Measurements from ENCODE around the gene KCNA4.
"Not testable (repeated sequence)": the region's sequence is repeated elsewhere in the genome, so short reads cannot be mapped to it uniquely, and the experiment has no call there.

KCNA4 gene

GRCh38 chr11:29984544-29984943 is 32.3 kb downstream of the KCNA4 start:
- no peak for ATAC-seq
- TF ChIP-seq TOX (CRISPR knock-in tag; IDR thresholded peaks at IDR 0.05; ENCODE audit: borderline replicate concordance) (no peak), ZNF8 (CRISPR knock-in tag; IDR thresholded peaks at IDR 0.05) (no peak), ESRRG (CRISPR knock-in tag; IDR thresholded peaks at IDR 0.05) (no peak), CSDC2 (CRISPR knock-in tag; IDR thresholded peaks at IDR 0.05) (no peak), ARNTL (CRISPR knock-in tag; IDR thresholded peaks at IDR 0.05; ENCODE audit: borderline replicate concordance, low read depth) (no peak), TCF4 (CRISPR knock-in tag; IDR thresholded peaks at IDR 0.05; ENCODE audit: borderline replicate concordance) (no peak)

- ATAC-seq, result no peak
- TF ChIP-seq ISL1 (CRISPR knock-in tag; IDR thresholded peaks at IDR 0.05) (no peak), PATZ1 (CRISPR knock-in tag; IDR thresholded peaks at IDR 0.05; ENCODE audit: borderline replicate concordance) (no peak), ZFP3 (CRISPR knock-in tag; IDR thresholded peaks at IDR 0.05) (no peak), RARB (CRISPR knock-in tag; IDR thresholded peaks at IDR 0.05) (no peak), ZNF70 (CRISPR knock-in tag; IDR thresholded peaks at IDR 0.05) (no peak), PPARA (CRISPR knock-in tag; IDR thresholded peaks at IDR 0.05; ENCODE audit: borderline replicate concordance) (no peak), SNAI2 (CRISPR knock-in tag; IDR thresholded peaks at IDR 0.05) (no peak), OSR1 (CRISPR knock-in tag; IDR thresholded peaks at IDR 0.05) (no peak), ZC3H10 (CRISPR knock-in tag; IDR thresholded peaks at IDR 0.05) (no peak), TCF4 (CRISPR knock-in tag; IDR thresholded peaks at IDR 0.05; ENCODE audit: borderline replicate concordance) (no peak), ZNF565 (CRISPR knock-in tag; conservative IDR thresholded peaks at IDR 0.05; ENCODE audit: low read depth) (no peak), BACH2 (CRISPR knock-in tag; IDR thresholded peaks at IDR 0.05; ENCODE audit: borderline replicate concordance) (no peak), ESRRG (CRISPR knock-in tag; IDR thresholded peaks at IDR 0.05) (no peak), TOX (CRISPR knock-in tag; IDR thresholded peaks at IDR 0.05; ENCODE audit: borderline replicate concordance) (no peak), ZFP30 (CRISPR knock-in tag; IDR thresholded peaks at IDR 0.05) (no peak), CREB5 (CRISPR knock-in tag; IDR thresholded peaks at IDR 0.05; ENCODE audit: low read depth) (no peak), TSHZ2 (CRISPR knock-in tag; IDR thresholded peaks at IDR 0.05) (no peak), GLIS3 (CRISPR knock-in tag; IDR thresholded peaks at IDR 0.05) (no peak)
Measured at GRCh38 chr11:29978549-29978948, 38.3 kb downstream of the KCNA4 start.

- not testable (repeated sequence) for ATAC-seq
Measured at GRCh38 chr11:29975580-29975979, 41.2 kb downstream of the KCNA4 start.

GRCh38 chr11:29963796-29964195 is 53.0 kb downstream of the KCNA4 start:
- no peak for ATAC-seq
- TF ChIP-seq TOX (CRISPR knock-in tag; IDR thresholded peaks at IDR 0.05; ENCODE audit: borderline replicate concordance) (no peak), ISL1 (CRISPR knock-in tag; IDR thresholded peaks at IDR 0.05) (no peak), ZFP30 (CRISPR knock-in tag; IDR thresholded peaks at IDR 0.05) (no peak), RARB (CRISPR knock-in tag; IDR thresholded peaks at IDR 0.05) (no peak), GLIS3 (CRISPR knock-in tag; IDR thresholded peaks at IDR 0.05) (no peak), ZC3H10 (CRISPR knock-in tag; IDR thresholded peaks at IDR 0.05) (no peak), PATZ1 (CRISPR knock-in tag; IDR thresholded peaks at IDR 0.05; ENCODE audit: borderline replicate concordance) (no peak), ZNF8 (CRISPR knock-in tag; IDR thresholded peaks at IDR 0.05) (no peak), ARNTL (CRISPR knock-in tag; IDR thresholded peaks at IDR 0.05; ENCODE audit: borderline replicate concordance, low read depth) (no peak), ZFP3 (CRISPR knock-in tag; IDR thresholded peaks at IDR 0.05) (no peak), CSDC2 (CRISPR knock-in tag; IDR thresholded peaks at IDR 0.05) (no peak), TSHZ2 (CRISPR knock-in tag; IDR thresholded peaks at IDR 0.05) (no peak), CREB5 (CRISPR knock-in tag; IDR thresholded peaks at IDR 0.05; ENCODE audit: low read depth) (no peak), TCF4 (CRISPR knock-in tag; IDR thresholded peaks at IDR 0.05; ENCODE audit: borderline replicate concordance) (no peak)
